ENCODE data around the gene TRABD.

DNA sequence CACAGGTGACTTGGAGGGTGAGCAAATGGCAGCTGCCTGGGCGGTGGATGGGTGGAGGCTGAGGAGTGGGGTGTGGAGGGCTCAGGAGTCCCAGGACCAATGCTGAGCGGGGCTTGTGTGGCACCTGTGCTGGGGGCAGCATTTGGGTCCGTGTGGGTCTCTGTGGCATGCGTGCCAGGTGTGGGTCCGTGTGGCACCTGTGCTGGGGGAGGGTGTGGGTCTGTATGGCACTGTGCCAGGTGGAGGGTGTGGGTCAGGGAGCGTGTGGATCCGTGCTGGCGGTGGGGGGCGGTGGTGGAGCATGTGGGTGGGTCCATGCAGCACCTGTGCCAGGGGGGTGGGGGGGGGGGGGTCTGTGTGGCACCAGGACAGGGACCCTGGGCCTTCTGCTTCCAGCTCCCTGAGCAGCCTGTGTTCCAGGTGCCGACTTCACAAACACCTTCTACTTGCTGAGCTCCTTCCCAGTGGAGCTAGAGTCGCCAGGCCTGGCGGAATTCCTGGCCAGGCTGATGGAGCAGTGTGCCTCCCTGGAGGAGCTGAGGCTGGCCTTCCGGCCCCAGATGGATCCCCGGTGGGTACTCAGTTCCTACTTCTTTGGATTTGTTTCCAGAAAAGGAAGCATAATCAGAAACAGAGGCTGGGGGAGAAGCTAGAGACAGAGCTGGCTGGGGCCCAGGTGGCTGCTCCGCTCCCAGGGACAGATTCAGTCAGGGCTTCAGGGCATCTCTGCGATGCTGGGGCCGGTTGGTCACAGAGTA is 29.8 kb downstream of the TRABD start:
- TF ChIP-seq, protein P1, sequence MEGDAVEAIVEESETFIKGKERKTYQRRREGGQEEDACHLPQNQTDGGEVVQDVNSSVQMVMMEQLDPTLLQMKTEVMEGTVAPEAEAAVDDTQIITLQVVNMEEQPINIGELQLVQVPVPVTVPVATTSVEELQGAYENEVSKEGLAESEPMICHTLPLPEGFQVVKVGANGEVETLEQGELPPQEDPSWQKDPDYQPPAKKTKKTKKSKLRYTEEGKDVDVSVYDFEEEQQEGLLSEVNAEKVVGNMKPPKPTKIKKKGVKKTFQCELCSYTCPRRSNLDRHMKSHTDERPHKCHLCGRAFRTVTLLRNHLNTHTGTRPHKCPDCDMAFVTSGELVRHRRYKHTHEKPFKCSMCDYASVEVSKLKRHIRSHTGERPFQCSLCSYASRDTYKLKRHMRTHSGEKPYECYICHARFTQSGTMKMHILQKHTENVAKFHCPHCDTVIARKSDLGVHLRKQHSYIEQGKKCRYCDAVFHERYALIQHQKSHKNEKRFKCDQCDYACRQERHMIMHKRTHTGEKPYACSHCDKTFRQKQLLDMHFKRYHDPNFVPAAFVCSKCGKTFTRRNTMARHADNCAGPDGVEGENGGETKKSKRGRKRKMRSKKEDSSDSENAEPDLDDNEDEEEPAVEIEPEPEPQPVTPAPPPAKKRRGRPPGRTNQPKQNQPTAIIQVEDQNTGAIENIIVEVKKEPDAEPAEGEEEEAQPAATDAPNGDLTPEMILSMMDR (IDR thresholded peaks at IDR 0.05) = no peak
- no peak for TF ChIP-seq POLR2A (IDR thresholded peaks at IDR 0.05)

Data from testis (tissue), 2 donors.